Naive thymus-derived CD4-positive, alpha-beta T cell (primary cell): ENCODE data around the gene PKP4. TPM values are rescaled to one million over a fixed set of nuclear protein-coding genes. Genes with fewer than 3 reads are reported as not detected.

Source experiments
- ATAC-seq: fragments of 150-1000 bp; cut with Tn5 transposase; 2 replicates; pipeline ENCODE4 v1.10.0; 2021; ENCODE audit warnings: mild to moderate bottlenecking, moderate library complexity
- CTCF ChIA-PET: fragments of 350-600 bp; sonication (Branson Sonifier 250); formaldehyde crosslinking; loops from one replicate; lab custom pipeline; 2021; ENCODE audit warnings: antibody characterized with exemption; lab: Charles Lee
- POLR2A ChIA-PET: fragments of 350-600 bp; sonication (Branson Sonifier 250); formaldehyde crosslinking; loops from one replicate; lab custom pipeline; 2021; ENCODE audit warnings: antibody characterized with exemption, inconsistent platforms; lab: Charles Lee
- DNase-seq, 9 donors: peaks; one replicate each; pipeline versions ENCODE4 v3.0.0 to v3.0.0-alpha.2; 2020 to 2022; ENCODE audit warnings: mixed read lengths in 1 of 9
- H3K27ac ChIP-seq: one replicate; pipeline ENCODE4 v1.7.0; 2013; ENCODE audit warnings: mild to moderate bottlenecking, low read depth, low read length, moderate library complexity
- H3K27me3 ChIP-seq, 2 donors: one replicate each; pipeline ENCODE4 v1.7.0; 2013; ENCODE audit warnings: low read length in 2 of 2, mild to moderate bottlenecking in 2 of 2, moderate library complexity in 2 of 2; ENCODE audit not compliant: control insufficient read depth in 2 of 2, insufficient read depth in 2 of 2
- H3K36me3 ChIP-seq, 3 experiments: 1 replicate in 2 of 3; 2 replicates in 1 of 3; pipeline ENCODE4 v1.7.0; 2013; ENCODE audit warnings: low read length in 3 of 3, mild to moderate bottlenecking in 3 of 3, moderate library complexity in 1 of 3; ENCODE audit not compliant: insufficient read depth in 3 of 3, control insufficient read depth in 2 of 3
- H3K4me1 ChIP-seq, 2 donors: one replicate each; pipeline ENCODE4 v1.7.0; 2013; ENCODE audit warnings: low read length in 2 of 2, mild to moderate bottlenecking in 2 of 2, moderate library complexity in 1 of 2; ENCODE audit not compliant: control insufficient read depth in 2 of 2, insufficient read depth in 2 of 2
- H3K4me3 ChIP-seq: 2 replicates; pipeline ENCODE4 v1.7.0; 2013; ENCODE audit warnings: mild to moderate bottlenecking, low read length
- H3K9me3 ChIP-seq, 3 experiments: 1 replicate in 2 of 3; 2 replicates in 1 of 3; pipeline ENCODE4 v1.7.0; 2013; ENCODE audit warnings: low read length in 3 of 3; ENCODE audit not compliant: control insufficient read depth in 2 of 3
- H3K27ac Mint-ChIP-seq, 9 donors: one replicate each; pipeline ENCODE4 v1.8.0; 2020 to 2022; ENCODE audit warnings: mixed read lengths in 9 of 9, mild to moderate bottlenecking in 8 of 9, moderate library complexity in 5 of 9, inconsistent platforms in 2 of 9
- H3K27me3 Mint-ChIP-seq, 5 donors: one replicate each; pipeline ENCODE4 v1.8.0; 2021 to 2022; ENCODE audit warnings: mixed read lengths in 5 of 5, mild to moderate bottlenecking in 1 of 5
- H3K36me3 Mint-ChIP-seq, 5 donors: one replicate each; pipeline ENCODE4 v1.8.0; 2020 to 2022; ENCODE audit warnings: mixed read lengths in 5 of 5, mild to moderate bottlenecking in 3 of 5, inconsistent platforms in 1 of 5
- H3K4me1 Mint-ChIP-seq, 7 donors: one replicate each; pipeline ENCODE4 v1.8.0; 2020 to 2022; ENCODE audit warnings: mixed read lengths in 7 of 7, mild to moderate bottlenecking in 3 of 7, inconsistent platforms in 1 of 7
- H3K4me3 Mint-ChIP-seq, 10 donors: one replicate each; pipeline ENCODE4 v1.8.0; 2020 to 2022; ENCODE audit warnings: mild to moderate bottlenecking in 10 of 10, mixed read lengths in 10 of 10, moderate library complexity in 6 of 10, inconsistent platforms in 2 of 10
- H3K9me3 Mint-ChIP-seq, 11 donors: one replicate each; pipeline ENCODE4 v1.8.0; 2020 to 2022; ENCODE audit warnings: mixed read lengths in 11 of 11, mild to moderate bottlenecking in 4 of 11, inconsistent platforms in 1 of 11, moderate library complexity in 1 of 11
- intact Hi-C, 2 donors: fragments of 100-400 bp; cut with micrococcal nuclease; formaldehyde crosslinking; loops; one replicate each; pipeline ENCODE4 v1.15.1; 2023
- polyA plus RNA-seq, 2 donors: library from polyadenylated mRNA; unstranded; fragments of 300-500 nt; fragmentation: Illumina TruSeq; gene quantifications; one replicate each; pipeline ENCODE4 v1.2.3, GENCODE V29; 2021
- total RNA-seq, 6 experiments: library from RNA in 5 of 6; stranded (reverse) in 5 of 6; gene quantifications; 1 replicate in 5 of 6; 2 replicates in 1 of 6; pipeline ENCODE4 v1.2.3 and lab custom pipeline; 2021 to 2026

Gene PKP4
- total and polyA plus RNA-seq, 7 experiments from 2014 or later: 1.3 to 33.2 (median 16.6) TPM

- Histone ChIP-seq H3K36me3 (no peaks in the 10 kb centered on the region), H3K27ac (no peak overlapping the region), H3K27me3 (no peaks in the 10 kb centered on the region), H3K9me3 (no peaks in the 10 kb centered on the region), H3K4me1 (no peaks in the 10 kb centered on the region), H3K4me3 (no peak overlapping the region)
- ChIA-PET CTCF (interaction anchor here (0.7 kb wide), 1 partner anchor 1184 kb away, joined by 3 read pairs; no protein-coding TSS in a partner anchor), POLR2A (no interaction called here)
- peaks cover 0 to 10% (median 0%) of the 10 kb centered on the region in 7 donors for H3K4me1 Mint-ChIP-seq
- no peak overlapping the region for H3K4me3 Mint-ChIP-seq
- no peak for DNase-seq
- no peaks in the 10 kb centered on the region for H3K27me3 Mint-ChIP-seq
- H3K36me3 Mint-ChIP-seq: peaks cover 0 to 5% (median 0%) of the 10 kb centered on the region in 5 donors
- H3K9me3 Mint-ChIP-seq: peaks cover 0 to 2% (median 0%) of the 10 kb centered on the region in 11 donors
- intact Hi-C loops: no loop called here
- no peak for ATAC-seq
- H3K27ac Mint-ChIP-seq: no peak overlapping the region
Measured at GRCh38 chr2:158486150-158486969, 29.6 kb downstream of the PKP4 start.

GRCh38 chr2:158486970-158487325 lies 30.2 kb downstream of the PKP4 start:
- ChIA-PET CTCF (no interaction called here), POLR2A (no interaction called here)
- no peak for ATAC-seq

GRCh38 chr2:158487419-158487818 lies 30.7 kb downstream of the PKP4 start:
- ATAC-seq (no peak), DNase-seq (no peak)
- intact Hi-C loops: no loop called here
- H3K27ac Mint-ChIP-seq: no peak overlapping the region
- Histone ChIP-seq H3K27ac (no peak overlapping the region), H3K27me3 (no peaks in the 10 kb centered on the region), H3K4me3 (no peak overlapping the region), H3K4me1 (no peaks in the 10 kb centered on the region), H3K36me3 (no peaks in the 10 kb centered on the region), H3K9me3 (no peaks in the 10 kb centered on the region)
- POLR2A ChIA-PET: no interaction called here
- peaks cover 0 to 5% (median 1%) of the 10 kb centered on the region in 5 donors for H3K36me3 Mint-ChIP-seq
- peaks cover 0 to 2% (median 0%) of the 10 kb centered on the region in 11 donors for H3K9me3 Mint-ChIP-seq
- no peak overlapping the region for H3K4me3 Mint-ChIP-seq
- CTCF ChIA-PET: no interaction called here
- H3K4me1 Mint-ChIP-seq: peaks cover 0 to 8% (median 0%) of the 10 kb centered on the region in 7 donors
- H3K27me3 Mint-ChIP-seq: no peaks in the 10 kb centered on the region

More at GRCh38 chr2:158486970-158487325, 30.2 kb downstream of the PKP4 start:
- no peaks in the 10 kb centered on the region for H3K27me3 ChIP-seq
- no peak overlapping the region for H3K27ac ChIP-seq
- H3K4me3 ChIP-seq: no peak overlapping the region
- peaks cover 0 to 10% (median 0%) of the 10 kb centered on the region in 7 donors for H3K4me1 Mint-ChIP-seq
- H3K4me1 ChIP-seq: no peaks in the 10 kb centered on the region
- peaks cover 0 to 5% (median 0%) of the 10 kb centered on the region in 5 donors for H3K36me3 Mint-ChIP-seq
- no peak for DNase-seq
- H3K27me3 Mint-ChIP-seq: no peaks in the 10 kb centered on the region
- H3K4me3 Mint-ChIP-seq: no peak overlapping the region
- H3K9me3 ChIP-seq: no peaks in the 10 kb centered on the region
- no peak overlapping the region for H3K27ac Mint-ChIP-seq
- H3K9me3 Mint-ChIP-seq: peaks cover 0 to 2% (median 0%) of the 10 kb centered on the region in 11 donors
- no peaks in the 10 kb centered on the region for H3K36me3 ChIP-seq
- intact Hi-C loops: no loop called here

GRCh38 chr2:158488442-158489216 lies 31.9 kb downstream of the PKP4 start:
- Histone ChIP-seq H3K36me3 (no peaks in the 10 kb centered on the region), H3K27me3 (no peaks in the 10 kb centered on the region), H3K4me1 (no peaks in the 10 kb centered on the region), H3K9me3 (no peaks in the 10 kb centered on the region), H3K27ac (no peak overlapping the region), H3K4me3 (no peak overlapping the region)
- H3K9me3 Mint-ChIP-seq: no peaks in the 10 kb centered on the region
- POLR2A ChIA-PET: no interaction called here
- peaks cover 0 to 10% (median 0%) of the 10 kb centered on the region in 7 donors for H3K4me1 Mint-ChIP-seq
- no peak for DNase-seq
- H3K4me3 Mint-ChIP-seq: no peak overlapping the region
- H3K36me3 Mint-ChIP-seq: peaks cover 0 to 4% (median 0%) of the 10 kb centered on the region in 5 donors
- H3K27ac Mint-ChIP-seq: no peak overlapping the region
- no peak for ATAC-seq
- CTCF ChIA-PET: no interaction called here
- H3K27me3 Mint-ChIP-seq: no peaks in the 10 kb centered on the region
- intact Hi-C loops: no loop called here

- CTCF ChIA-PET: no interaction called here
- POLR2A ChIA-PET: no interaction called here
- ATAC-seq: no peak
- Histone ChIP-seq H3K36me3 (no peaks in the 10 kb centered on the region), H3K4me3 (no peak overlapping the region), H3K9me3 (no peaks in the 10 kb centered on the region), H3K4me1 (no peaks in the 10 kb centered on the region), H3K27me3 (no peaks in the 10 kb centered on the region), H3K27ac (no peak overlapping the region)
- Mint-ChIP-seq H3K36me3 (peaks cover 0 to 4% (median 0%) of the 10 kb centered on the region in 5 donors), H3K4me3 (no peak overlapping the region), H3K9me3 (no peaks in the 10 kb centered on the region), H3K27me3 (no peaks in the 10 kb centered on the region), H3K27ac (no peak overlapping the region), H3K4me1 (peaks cover 0 to 13% (median 0%) of the 10 kb centered on the region in 7 donors)
- intact Hi-C loops: no loop called here
- DNase-seq: no peak
Measured at GRCh38 chr2:158489366-158490112, 32.8 kb downstream of the PKP4 start.

- no peak overlapping the region for H3K27ac ChIP-seq
- H3K4me3 Mint-ChIP-seq: no peak overlapping the region
- no peaks in the 10 kb centered on the region for H3K9me3 ChIP-seq
- H3K4me3 ChIP-seq: no peak overlapping the region
- H3K27me3 Mint-ChIP-seq: no peaks in the 10 kb centered on the region
- peaks cover 0 to 4% (median 0%) of the 10 kb centered on the region in 5 donors for H3K36me3 Mint-ChIP-seq
- H3K27ac Mint-ChIP-seq: no peak overlapping the region
- no peaks in the 10 kb centered on the region for H3K4me1 ChIP-seq
- intact Hi-C loops: no loop called here
- peaks cover 0 to 13% (median 0%) of the 10 kb centered on the region in 7 donors for H3K4me1 Mint-ChIP-seq
- no peaks in the 10 kb centered on the region for H3K9me3 Mint-ChIP-seq
- DNase-seq (no peak), ATAC-seq (no peak)
- H3K36me3 ChIP-seq: no peaks in the 10 kb centered on the region
- CTCF ChIA-PET: no interaction called here
- no peaks in the 10 kb centered on the region for H3K27me3 ChIP-seq
- POLR2A ChIA-PET: no interaction called here
Measured at GRCh38 chr2:158491072-158491471, 34.3 kb downstream of the PKP4 start.
